Measurements from ENCODE around the gene ELMOD1.

DNA sequence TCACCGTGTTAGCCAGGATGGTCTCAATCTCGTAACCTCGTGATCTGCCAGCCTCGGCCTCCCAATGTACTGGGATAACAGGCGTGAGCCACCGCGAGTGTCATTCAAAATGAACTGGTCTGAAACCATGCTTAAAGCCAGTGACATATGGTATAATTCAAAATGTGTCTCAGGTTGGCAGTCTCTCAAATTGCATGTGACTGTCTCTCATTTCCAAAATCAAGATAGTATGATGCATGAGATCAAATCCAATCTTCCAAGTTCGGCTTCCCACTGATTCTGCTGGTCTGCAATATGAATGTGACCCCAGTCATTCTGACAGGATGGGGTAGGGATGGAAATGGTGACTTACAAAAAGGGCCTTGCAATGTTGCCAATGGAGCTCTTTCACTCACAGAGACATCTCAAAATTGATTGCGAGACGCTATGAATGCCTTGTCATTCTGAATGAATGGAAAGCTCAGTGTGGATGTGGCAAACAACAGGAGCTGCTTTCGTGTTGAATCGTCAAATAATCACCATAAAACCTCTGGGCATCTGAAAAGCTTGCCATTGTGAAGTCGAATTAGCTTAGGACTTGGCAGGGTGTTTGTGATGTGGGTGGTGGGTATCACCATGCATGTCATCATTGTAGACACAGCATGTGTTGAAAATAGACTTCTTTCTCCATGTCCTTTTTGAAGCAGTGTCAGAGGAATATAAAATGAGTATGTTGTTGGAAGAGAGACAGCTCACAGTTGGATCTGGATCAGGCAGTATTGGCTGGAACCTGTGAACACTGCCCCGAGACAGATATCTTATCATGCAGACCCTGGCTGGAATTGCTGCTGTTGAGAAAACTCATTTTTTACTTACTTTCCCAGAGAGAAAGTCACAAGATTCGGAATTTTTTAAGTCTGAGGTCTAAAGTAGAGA, 108.7 kb downstream of the ELMOD1 start:
- TF ChIP-seq, protein P1, sequence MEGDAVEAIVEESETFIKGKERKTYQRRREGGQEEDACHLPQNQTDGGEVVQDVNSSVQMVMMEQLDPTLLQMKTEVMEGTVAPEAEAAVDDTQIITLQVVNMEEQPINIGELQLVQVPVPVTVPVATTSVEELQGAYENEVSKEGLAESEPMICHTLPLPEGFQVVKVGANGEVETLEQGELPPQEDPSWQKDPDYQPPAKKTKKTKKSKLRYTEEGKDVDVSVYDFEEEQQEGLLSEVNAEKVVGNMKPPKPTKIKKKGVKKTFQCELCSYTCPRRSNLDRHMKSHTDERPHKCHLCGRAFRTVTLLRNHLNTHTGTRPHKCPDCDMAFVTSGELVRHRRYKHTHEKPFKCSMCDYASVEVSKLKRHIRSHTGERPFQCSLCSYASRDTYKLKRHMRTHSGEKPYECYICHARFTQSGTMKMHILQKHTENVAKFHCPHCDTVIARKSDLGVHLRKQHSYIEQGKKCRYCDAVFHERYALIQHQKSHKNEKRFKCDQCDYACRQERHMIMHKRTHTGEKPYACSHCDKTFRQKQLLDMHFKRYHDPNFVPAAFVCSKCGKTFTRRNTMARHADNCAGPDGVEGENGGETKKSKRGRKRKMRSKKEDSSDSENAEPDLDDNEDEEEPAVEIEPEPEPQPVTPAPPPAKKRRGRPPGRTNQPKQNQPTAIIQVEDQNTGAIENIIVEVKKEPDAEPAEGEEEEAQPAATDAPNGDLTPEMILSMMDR (IDR thresholded peaks at IDR 0.05; ENCODE audit: poor library complexity): no peak
- no peak for TF ChIP-seq EZH2 (IDR thresholded peaks at IDR 0.05; ENCODE audit: borderline replicate concordance)
